ENCODE results near the gene ALG14.

GRCh38 chr1:95113684-95114083 is 40.9 kb upstream of the ALG14 start:
- TF ChIP-seq EZH2phosphoT487 (IDR thresholded peaks at IDR 0.05; ENCODE audit: low read depth) (no peak), CTCF (IDR thresholded peaks at IDR 0.05; ENCODE audit: low read depth, low read length) (no peak)
